Caco-2 (cell line): ENCODE data around the gene BANF2. TPM values are rescaled to one million over a fixed set of nuclear protein-coding genes. Genes with fewer than 3 reads are reported as not detected.

Experiments
- BruUV-seq: library from RNA; stranded (reverse); fragments of 400-500 nt; replicated peaks from 2 replicates; lab custom pipeline; 2021; lab: Mats Ljungman, UMichigan
- CTCF ChIA-PET: fragments of 300-600 bp; sonication (Branson Sonifier 250); formaldehyde crosslinking; loops from one replicate; lab custom pipeline; 2022; ENCODE audit warnings: antibody characterized with exemption; lab: Charles Lee
- POLR2A ChIA-PET: fragments of 300-600 bp; sonication (Branson Sonifier 250); formaldehyde crosslinking; loops from one replicate; lab custom pipeline; 2022; ENCODE audit warnings: antibody characterized with exemption; lab: Charles Lee
- DNase-seq, 2 experiments: peaks; one replicate each; pipeline versions ENCODE4 v3.0.0 to v3.0.0-alpha.2; 2020 to 2022
- H3K27me3 ChIP-seq: replicated peaks from 2 replicates; pipeline ENCODE4 v1.6.0; 2011; ENCODE audit warnings: low read length; ENCODE audit not compliant: control insufficient read depth, insufficient read depth
- H3K36me3 ChIP-seq: 2 replicates; pipeline ENCODE4 v1.5.1; 2011; ENCODE audit warnings: low read length; ENCODE audit not compliant: control insufficient read depth, insufficient read depth
- H3K4me1 ChIP-seq: fragments of 250-450 bp; sonication (Bioruptor Pico); 2 replicates; pipeline ENCODE4 v1.5.1; 2020; ENCODE audit warnings: mild to moderate bottlenecking
- H3K4me3 ChIP-seq: 2 replicates; pipeline ENCODE4 v1.5.1; 2011; ENCODE audit warnings: low read depth, mild to moderate bottlenecking, control low read depth, low read length
- H3K9me3 ChIP-seq: fragments of 250-450 bp; sonication (Bioruptor Pico); 2 replicates; pipeline ENCODE4 v1.5.1; 2020; ENCODE audit warnings: mild to moderate bottlenecking, moderate library complexity
- H3K27ac Mint-ChIP-seq: one replicate; pipeline ENCODE4 v1.8.0; 2022; ENCODE audit warnings: mixed read lengths; ENCODE audit not compliant: unreplicated experiment
- H3K27me3 Mint-ChIP-seq: one replicate; pipeline ENCODE4 v1.8.0; 2022; ENCODE audit warnings: mixed read lengths; ENCODE audit not compliant: insufficient read depth, unreplicated experiment
- H3K36me3 Mint-ChIP-seq: one replicate; pipeline ENCODE4 v1.8.0; 2022; ENCODE audit warnings: mild to moderate bottlenecking, mixed read lengths; ENCODE audit not compliant: insufficient read depth, unreplicated experiment
- H3K4me1 Mint-ChIP-seq: one replicate; pipeline ENCODE4 v1.8.0; 2022; ENCODE audit warnings: low read depth, mixed read lengths; ENCODE audit not compliant: unreplicated experiment
- H3K4me3 Mint-ChIP-seq: one replicate; pipeline ENCODE4 v1.8.0; 2022; ENCODE audit warnings: mild to moderate bottlenecking, moderate library complexity, mixed read lengths; ENCODE audit not compliant: unreplicated experiment
- H3K9me3 Mint-ChIP-seq: one replicate; pipeline ENCODE4 v1.8.0; 2022; ENCODE audit warnings: mixed read lengths; ENCODE audit not compliant: unreplicated experiment
- intact Hi-C: fragments of 100-400 bp; cut with micrococcal nuclease; formaldehyde crosslinking; loops from one replicate; pipeline ENCODE4 v1.10.0; 2022; ENCODE audit not compliant: unreplicated experiment
- total RNA-seq: library from RNA; stranded (reverse); gene quantifications from 2 replicates; pipeline ENCODE4 v1.2.3, GENCODE V29; 2022
- TF ChIP-seq, protein P1 (sequence below), 2 experiments: fragments of 200-600 bp in 1 of 2; IDR thresholded peaks; 1 replicate in 1 of 2; 2 replicates in 1 of 2; pipeline versions ENCODE4 v1.5.1 to v1.8.0; 2011 to 2022; ENCODE audit warnings: antibody characterized with exemption in 1 of 2, control low read depth in 1 of 2, inconsistent platforms in 1 of 2, low read depth in 1 of 2, low read length in 1 of 2, mild to moderate bottlenecking in 1 of 2, moderate library complexity in 1 of 2; ENCODE audit not compliant: insufficient read depth in 1 of 2, severe bottlenecking in 1 of 2, unreplicated experiment in 1 of 2

The BANF2 gene
- total RNA-seq, 1 experiment from 2014 or later, result 2.1 TPM

DNA sequence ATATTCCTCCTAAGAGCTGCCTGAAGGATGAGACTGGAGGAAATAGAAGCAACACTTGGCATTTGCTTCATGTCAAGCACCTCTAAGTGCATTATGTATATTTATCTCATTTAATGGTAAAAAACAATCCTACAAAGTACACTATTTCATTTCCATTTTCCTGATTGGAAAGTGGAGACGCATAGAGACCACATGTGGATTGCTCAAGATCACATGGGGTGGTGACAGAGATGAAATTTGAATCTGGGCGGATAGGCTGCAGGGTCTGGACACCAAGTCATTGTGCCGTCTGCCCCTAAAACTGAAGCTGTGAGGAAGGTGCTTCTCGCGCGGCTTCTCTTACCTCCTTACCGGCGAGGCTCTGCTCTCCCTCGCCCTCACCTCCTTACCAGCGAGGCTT is 30.3 kb downstream of the BANF2 start:
- Histone ChIP-seq H3K9me3 (no peaks in the 10 kb centered on the region), H3K4me1 (peaks cover 15% of the 10 kb centered on the region), H3K4me3 (no peak overlapping the region), H3K27me3 (no peaks in the 10 kb centered on the region), H3K36me3 (no peaks in the 10 kb centered on the region)
- Mint-ChIP-seq H3K4me3 (no peak overlapping the region), H3K27me3 (no peaks in the 10 kb centered on the region), H3K27ac (no peak overlapping the region), H3K4me1 (peaks cover 23% of the 10 kb centered on the region), H3K36me3 (no peaks in the 10 kb centered on the region), H3K9me3 (no peaks in the 10 kb centered on the region)
- DNase-seq, result no peak
- TF ChIP-seq, protein P1, sequence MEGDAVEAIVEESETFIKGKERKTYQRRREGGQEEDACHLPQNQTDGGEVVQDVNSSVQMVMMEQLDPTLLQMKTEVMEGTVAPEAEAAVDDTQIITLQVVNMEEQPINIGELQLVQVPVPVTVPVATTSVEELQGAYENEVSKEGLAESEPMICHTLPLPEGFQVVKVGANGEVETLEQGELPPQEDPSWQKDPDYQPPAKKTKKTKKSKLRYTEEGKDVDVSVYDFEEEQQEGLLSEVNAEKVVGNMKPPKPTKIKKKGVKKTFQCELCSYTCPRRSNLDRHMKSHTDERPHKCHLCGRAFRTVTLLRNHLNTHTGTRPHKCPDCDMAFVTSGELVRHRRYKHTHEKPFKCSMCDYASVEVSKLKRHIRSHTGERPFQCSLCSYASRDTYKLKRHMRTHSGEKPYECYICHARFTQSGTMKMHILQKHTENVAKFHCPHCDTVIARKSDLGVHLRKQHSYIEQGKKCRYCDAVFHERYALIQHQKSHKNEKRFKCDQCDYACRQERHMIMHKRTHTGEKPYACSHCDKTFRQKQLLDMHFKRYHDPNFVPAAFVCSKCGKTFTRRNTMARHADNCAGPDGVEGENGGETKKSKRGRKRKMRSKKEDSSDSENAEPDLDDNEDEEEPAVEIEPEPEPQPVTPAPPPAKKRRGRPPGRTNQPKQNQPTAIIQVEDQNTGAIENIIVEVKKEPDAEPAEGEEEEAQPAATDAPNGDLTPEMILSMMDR (IDR thresholded peaks at IDR 0.05; ENCODE audit: insufficient read depth in 1 of 2, low read depth in 1 of 2, low read length in 1 of 2, severe bottlenecking in 1 of 2, unreplicated experiment in 1 of 2), result no peak
- intact Hi-C loops, result loop anchor here (5.0 kb wide), 1 partner anchor 147 kb away; no protein-coding TSS in a partner anchor
- no TSS peak for BruUV-seq
- CTCF ChIA-PET, result no interaction called here
- POLR2A ChIA-PET, result no interaction called here

DNA sequence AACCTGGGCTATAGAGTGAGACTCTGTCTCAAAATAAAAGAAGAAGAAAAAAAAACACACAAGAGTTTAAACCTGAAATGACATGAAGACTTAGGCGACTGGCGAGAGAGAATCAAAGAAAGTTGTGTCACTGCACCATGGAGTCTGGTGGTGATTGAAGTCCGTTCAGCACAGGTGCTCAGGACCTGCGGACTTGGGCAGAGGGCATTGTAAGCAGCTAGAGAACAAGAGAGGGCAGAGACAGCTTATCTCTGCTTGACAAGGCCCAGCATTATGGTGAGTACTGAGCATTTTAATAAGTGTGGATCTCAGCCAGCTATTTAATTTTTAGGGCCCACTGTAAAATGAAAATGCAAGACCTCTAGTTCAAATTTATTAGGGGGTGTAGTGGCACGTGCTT is 31.5 kb downstream of the BANF2 start:
- BruUV-seq, result no TSS peak
- Histone ChIP-seq H3K9me3 (peaks cover 5% of the 10 kb centered on the region; the same call in 1 of the 2 replicates), H3K4me1 (peaks cover 21% of the 10 kb centered on the region), H3K27me3 (no peaks in the 10 kb centered on the region), H3K4me3 (no peak overlapping the region), H3K36me3 (no peaks in the 10 kb centered on the region)
- TF ChIP-seq, protein P1 (IDR thresholded peaks at IDR 0.05; ENCODE audit: insufficient read depth in 1 of 2, low read depth in 1 of 2, low read length in 1 of 2, severe bottlenecking in 1 of 2, unreplicated experiment in 1 of 2), result no peak
- peaks cover 5% of the 10 kb centered on the region for H3K9me3 Mint-ChIP-seq
- no peak overlapping the region for H3K27ac Mint-ChIP-seq
- no peak for DNase-seq
- intact Hi-C loops, result loop anchor here (5.0 kb wide), 1 partner anchor 146 kb away; no protein-coding TSS in a partner anchor
- ChIA-PET POLR2A (interaction anchor here (0.6 kb wide), 1 partner anchor 21 kb away, joined by 8 read pairs; no protein-coding TSS in a partner anchor), CTCF (interaction anchor here (0.7 kb wide), 1 partner anchor 34 kb away, joined by 6 read pairs; no protein-coding TSS in a partner anchor)
- no peaks in the 10 kb centered on the region for H3K36me3 Mint-ChIP-seq
- no peak overlapping the region for H3K4me3 Mint-ChIP-seq
- peaks cover 28% of the 10 kb centered on the region for H3K4me1 Mint-ChIP-seq
- H3K27me3 Mint-ChIP-seq, result no peaks in the 10 kb centered on the region

DNA sequence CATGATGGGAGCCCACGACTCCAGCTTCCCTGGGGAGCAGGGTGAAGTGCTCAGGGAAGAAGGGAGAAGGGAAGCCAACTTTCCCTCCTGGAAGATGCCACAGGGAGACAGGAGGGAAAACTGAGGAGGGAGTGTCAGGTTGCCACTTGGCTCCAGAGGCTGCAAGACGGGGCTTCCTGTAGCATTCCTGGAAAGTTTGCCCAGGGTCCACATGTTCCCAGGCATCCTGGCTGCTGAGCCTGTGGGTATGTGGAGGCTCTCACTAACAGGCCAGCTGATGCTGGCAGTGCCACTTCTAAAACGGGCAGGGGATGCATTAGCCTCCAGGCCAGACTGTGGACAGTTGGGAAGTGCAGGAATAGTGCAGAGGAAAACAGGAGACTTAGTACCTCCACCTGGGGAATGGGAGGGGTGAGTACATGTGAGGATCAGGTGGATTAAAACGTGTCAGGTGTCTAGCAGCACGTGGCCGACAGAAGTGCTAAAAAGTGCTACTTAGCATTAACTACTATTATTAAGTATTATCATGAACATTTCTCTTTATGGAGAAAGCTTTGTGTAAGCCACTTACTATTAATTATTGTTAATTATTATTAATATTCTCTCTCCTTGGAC is 33.2 kb downstream of the BANF2 start:
- ChIA-PET POLR2A (no interaction called here), CTCF (no interaction called here)
- Histone ChIP-seq H3K36me3 (no peaks in the 10 kb centered on the region), H3K4me1 (peaks cover 9% of the 10 kb centered on the region; the same call in 1 of the 2 replicates), H3K9me3 (peaks cover 11% of the 10 kb centered on the region; the same call in 1 of the 2 replicates), H3K27me3 (no peaks in the 10 kb centered on the region), H3K4me3 (no peak overlapping the region)
- H3K9me3 Mint-ChIP-seq, result peaks cover 23% of the 10 kb centered on the region
- TF ChIP-seq, protein P1 (IDR thresholded peaks at IDR 0.05; ENCODE audit: insufficient read depth in 1 of 2, low read depth in 1 of 2, low read length in 1 of 2, severe bottlenecking in 1 of 2, unreplicated experiment in 1 of 2), result no peak
- H3K27me3 Mint-ChIP-seq, result no peaks in the 10 kb centered on the region
- intact Hi-C loops, result loop anchor here (5.0 kb wide), 1 partner anchor 144 kb away; no protein-coding TSS in a partner anchor
- no peak for DNase-seq
- H3K4me1 Mint-ChIP-seq, result peaks cover 19% of the 10 kb centered on the region
- no peaks in the 10 kb centered on the region for H3K36me3 Mint-ChIP-seq
- H3K4me3 Mint-ChIP-seq, result no peak overlapping the region
- H3K27ac Mint-ChIP-seq, result no peak overlapping the region
- BruUV-seq, result no TSS peak
